ENCODE data around the gene ZC3H7B. TPM values are rescaled to one million over a fixed set of nuclear protein-coding genes. Genes with fewer than 3 reads are reported as not detected.

ZC3H7B gene
- total RNA-seq, 1 donor from 2014 or later = 66.7 TPM

DNA sequence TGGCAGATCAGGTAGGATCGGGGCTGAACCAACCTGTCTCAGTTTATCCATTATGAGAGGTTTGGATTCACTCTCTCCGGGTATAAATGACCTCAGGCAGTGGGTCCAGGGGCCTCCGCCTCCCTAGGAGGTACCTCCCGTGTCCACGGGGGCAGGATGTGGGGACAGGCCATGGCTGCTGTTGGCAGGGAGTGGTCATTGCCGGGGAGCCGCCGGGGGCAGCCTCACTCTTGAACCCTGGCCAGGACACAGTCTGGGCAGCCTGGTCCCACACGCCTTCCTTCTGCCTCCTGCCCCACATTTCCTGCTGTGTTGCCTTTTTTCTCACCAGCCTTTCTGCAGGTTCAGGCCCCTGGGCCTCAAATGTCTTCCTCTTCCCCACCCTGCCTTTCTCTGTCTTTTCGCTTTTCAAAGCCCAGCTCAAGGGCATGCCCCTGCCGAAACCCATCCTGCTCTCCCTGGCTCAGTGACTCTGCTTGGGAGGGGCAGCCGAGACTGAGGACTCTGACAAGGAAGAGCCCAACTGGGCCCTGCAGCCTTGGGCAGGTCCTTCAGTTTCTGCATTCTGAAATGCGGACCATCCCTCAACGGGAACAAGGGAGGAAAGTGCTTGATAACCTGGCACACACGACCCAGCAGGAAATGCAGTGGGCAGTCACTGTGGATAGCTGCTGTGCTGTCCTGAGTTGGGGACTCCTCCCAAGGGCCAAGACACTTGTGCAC lies 31.1 kb downstream of the ZC3H7B start:
- H3K36me3 Mint-ChIP-seq (ENCODE audit: low read depth, unreplicated experiment) = peaks cover 17% of the 10 kb centered on the region
- H3K27ac Mint-ChIP-seq (ENCODE audit: unreplicated experiment) = no peak overlapping the region

DNA sequence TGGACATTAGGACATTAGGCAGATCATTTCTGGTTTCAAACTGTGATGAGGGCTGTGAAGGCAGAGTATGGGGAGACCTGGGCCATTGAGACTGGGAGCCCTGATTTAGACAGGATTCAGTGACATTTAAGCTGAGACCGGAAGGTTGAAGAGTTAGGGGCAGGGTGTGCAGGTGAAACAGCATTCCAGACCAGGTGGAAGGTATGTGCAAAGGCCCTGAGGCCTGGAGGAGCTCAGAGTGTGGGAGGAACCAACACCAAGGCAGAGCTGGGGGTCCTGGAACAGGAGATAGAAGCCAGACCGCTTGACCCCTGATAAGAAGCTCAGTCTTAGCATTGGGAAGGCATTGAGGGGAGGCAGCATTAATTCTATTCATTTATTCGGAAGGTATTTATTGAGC lies 32.5 kb downstream of the ZC3H7B start:
- H3K9me3 Mint-ChIP-seq (ENCODE audit: unreplicated experiment) = no peaks in the 10 kb centered on the region
- Histone ChIP-seq H3K4me1 (ENCODE audit: insufficient read depth, low read length) (no peaks in the 10 kb centered on the region), H3K9me3 (ENCODE audit: insufficient read depth, low read depth, low read length) (no peaks in the 10 kb centered on the region), H2AFZ (ENCODE audit: low read depth, low read length) (no peak overlapping the region), H3K4me2 (ENCODE audit: low read length) (no peak overlapping the region), H3K27me3 (ENCODE audit: insufficient read depth, low read length) (no peaks in the 10 kb centered on the region), H3K27ac (ENCODE audit: low read depth, low read length) (no peak overlapping the region), H3K9ac (ENCODE audit: low read length) (no peak overlapping the region), H3K4me3 (ENCODE audit: insufficient read depth, low read depth, low read length) (no peak overlapping the region), H4K20me1 (ENCODE audit: insufficient read depth, low read length) (peaks cover 4% of the 10 kb centered on the region), H3K36me3 (ENCODE audit: insufficient read depth, low read length) (peaks cover 17% of the 10 kb centered on the region), H3K79me2 (ENCODE audit: insufficient read depth, low read length) (no peaks in the 10 kb centered on the region)
- no peak for DNase-seq (ENCODE audit: low read depth)
- H3K36me3 Mint-ChIP-seq (ENCODE audit: low read depth, unreplicated experiment) = peaks cover 17% of the 10 kb centered on the region
- no peak for FAIRE-seq
- H3K27ac Mint-ChIP-seq (ENCODE audit: unreplicated experiment) = no peak overlapping the region
- no peaks in the 10 kb centered on the region for H3K4me1 Mint-ChIP-seq (ENCODE audit: low read depth, unreplicated experiment)
- no peaks in the 10 kb centered on the region for H3K27me3 Mint-ChIP-seq (ENCODE audit: low read depth, unreplicated experiment)
- TF ChIP-seq, protein P1, sequence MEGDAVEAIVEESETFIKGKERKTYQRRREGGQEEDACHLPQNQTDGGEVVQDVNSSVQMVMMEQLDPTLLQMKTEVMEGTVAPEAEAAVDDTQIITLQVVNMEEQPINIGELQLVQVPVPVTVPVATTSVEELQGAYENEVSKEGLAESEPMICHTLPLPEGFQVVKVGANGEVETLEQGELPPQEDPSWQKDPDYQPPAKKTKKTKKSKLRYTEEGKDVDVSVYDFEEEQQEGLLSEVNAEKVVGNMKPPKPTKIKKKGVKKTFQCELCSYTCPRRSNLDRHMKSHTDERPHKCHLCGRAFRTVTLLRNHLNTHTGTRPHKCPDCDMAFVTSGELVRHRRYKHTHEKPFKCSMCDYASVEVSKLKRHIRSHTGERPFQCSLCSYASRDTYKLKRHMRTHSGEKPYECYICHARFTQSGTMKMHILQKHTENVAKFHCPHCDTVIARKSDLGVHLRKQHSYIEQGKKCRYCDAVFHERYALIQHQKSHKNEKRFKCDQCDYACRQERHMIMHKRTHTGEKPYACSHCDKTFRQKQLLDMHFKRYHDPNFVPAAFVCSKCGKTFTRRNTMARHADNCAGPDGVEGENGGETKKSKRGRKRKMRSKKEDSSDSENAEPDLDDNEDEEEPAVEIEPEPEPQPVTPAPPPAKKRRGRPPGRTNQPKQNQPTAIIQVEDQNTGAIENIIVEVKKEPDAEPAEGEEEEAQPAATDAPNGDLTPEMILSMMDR (IDR thresholded peaks at IDR 0.05; ENCODE audit: insufficient read depth, low read depth, low read length) = no peak
- TF ChIP-seq EZH2 (IDR thresholded peaks at IDR 0.05; ENCODE audit: insufficient read depth, low read length) = no peak
- no peak overlapping the region for H3K4me3 Mint-ChIP-seq (ENCODE audit: unreplicated experiment)

More for the DNA sequence above, 31.1 kb downstream of the ZC3H7B start:
- no peak overlapping the region for H3K4me3 Mint-ChIP-seq (ENCODE audit: unreplicated experiment)
- H3K4me1 Mint-ChIP-seq (ENCODE audit: low read depth, unreplicated experiment) = no peaks in the 10 kb centered on the region
- Histone ChIP-seq H3K9ac (ENCODE audit: low read length) (no peak overlapping the region), H3K27ac (ENCODE audit: low read depth, low read length) (no peak overlapping the region), H3K9me3 (ENCODE audit: insufficient read depth, low read depth, low read length) (no peaks in the 10 kb centered on the region), H3K4me3 (ENCODE audit: insufficient read depth, low read depth, low read length) (no peak overlapping the region), H3K4me2 (ENCODE audit: low read length) (no peak overlapping the region), H3K27me3 (ENCODE audit: insufficient read depth, low read length) (no peaks in the 10 kb centered on the region), H3K4me1 (ENCODE audit: insufficient read depth, low read length) (no peaks in the 10 kb centered on the region), H3K79me2 (ENCODE audit: insufficient read depth, low read length) (no peaks in the 10 kb centered on the region), H4K20me1 (ENCODE audit: insufficient read depth, low read length) (peaks cover 8% of the 10 kb centered on the region), H3K36me3 (ENCODE audit: insufficient read depth, low read length) (peaks cover 25% of the 10 kb centered on the region), H2AFZ (ENCODE audit: low read depth, low read length) (no peak overlapping the region)
- TF ChIP-seq, protein P1 (IDR thresholded peaks at IDR 0.05; ENCODE audit: insufficient read depth, low read depth, low read length) = no peak
- no peak for TF ChIP-seq EZH2 (IDR thresholded peaks at IDR 0.05; ENCODE audit: insufficient read depth, low read length)
- FAIRE-seq (no peak), DNase-seq (ENCODE audit: low read depth) (no peak)
- H3K9me3 Mint-ChIP-seq (ENCODE audit: unreplicated experiment) = no peaks in the 10 kb centered on the region
- no peaks in the 10 kb centered on the region for H3K27me3 Mint-ChIP-seq (ENCODE audit: low read depth, unreplicated experiment)

DNA sequence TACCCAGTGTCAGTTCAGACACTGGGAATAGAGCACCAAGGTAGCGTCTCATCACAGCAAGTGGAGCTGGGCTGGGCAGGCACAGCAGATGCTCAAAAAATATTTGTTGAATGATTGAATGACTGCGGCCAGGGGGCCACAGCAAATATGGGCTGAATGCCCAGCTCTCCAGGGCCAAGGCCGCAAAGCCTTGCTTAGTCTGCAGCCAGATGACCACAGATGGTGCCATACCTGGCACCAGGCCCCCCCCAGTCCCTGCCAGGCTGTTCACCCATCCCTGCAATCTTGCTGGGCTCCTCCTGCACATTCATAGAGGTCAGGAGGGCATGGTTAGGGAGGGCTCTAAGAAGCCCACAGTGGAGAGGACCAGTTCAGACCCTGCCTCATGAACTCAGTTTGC lies 32.9 kb downstream of the ZC3H7B start:
- Mint-ChIP-seq H3K36me3 (ENCODE audit: low read depth, unreplicated experiment) (peaks cover 17% of the 10 kb centered on the region), H3K4me1 (ENCODE audit: low read depth, unreplicated experiment) (no peaks in the 10 kb centered on the region), H3K4me3 (ENCODE audit: unreplicated experiment) (no peak overlapping the region), H3K27ac (ENCODE audit: unreplicated experiment) (no peak overlapping the region), H3K27me3 (ENCODE audit: low read depth, unreplicated experiment) (no peaks in the 10 kb centered on the region), H3K9me3 (ENCODE audit: unreplicated experiment) (no peaks in the 10 kb centered on the region)
- Histone ChIP-seq H3K4me1 (ENCODE audit: insufficient read depth, low read length) (no peaks in the 10 kb centered on the region), H4K20me1 (ENCODE audit: insufficient read depth, low read length) (peaks cover 4% of the 10 kb centered on the region), H3K9ac (ENCODE audit: low read length) (no peak overlapping the region), H3K27me3 (ENCODE audit: insufficient read depth, low read length) (no peaks in the 10 kb centered on the region), H3K9me3 (ENCODE audit: insufficient read depth, low read depth, low read length) (no peaks in the 10 kb centered on the region), H3K4me3 (ENCODE audit: insufficient read depth, low read depth, low read length) (no peak overlapping the region), H3K79me2 (ENCODE audit: insufficient read depth, low read length) (no peaks in the 10 kb centered on the region), H3K36me3 (ENCODE audit: insufficient read depth, low read length) (peaks cover 17% of the 10 kb centered on the region), H3K27ac (ENCODE audit: low read depth, low read length) (no peak overlapping the region), H3K4me2 (ENCODE audit: low read length) (no peak overlapping the region), H2AFZ (ENCODE audit: low read depth, low read length) (no peak overlapping the region)
- DNase-seq (ENCODE audit: low read depth) (no peak), FAIRE-seq (no peak)
- TF ChIP-seq EZH2 (IDR thresholded peaks at IDR 0.05; ENCODE audit: insufficient read depth, low read length) = no peak
- TF ChIP-seq, protein P1 (IDR thresholded peaks at IDR 0.05; ENCODE audit: insufficient read depth, low read depth, low read length) = no peak
